ENCODE data around the gene CYP2C19. TPM values are rescaled to one million over a fixed set of nuclear protein-coding genes. Genes with fewer than 3 reads are reported as not detected.
A peak's percentile ranks its signal among the peaks of the same experiment; 100 is the strongest.
"Not testable (repeated sequence)": the region's sequence is repeated elsewhere in the genome, so short reads cannot be mapped to it uniquely, and the experiment has no call there.

CYP2C19 gene
- total RNA-seq, 1 donor from 2014 or later = not detected

- no peak overlapping the region for H3K4me3 Mint-ChIP-seq (ENCODE audit: low read depth)
- TF ChIP-seq, protein P1, sequence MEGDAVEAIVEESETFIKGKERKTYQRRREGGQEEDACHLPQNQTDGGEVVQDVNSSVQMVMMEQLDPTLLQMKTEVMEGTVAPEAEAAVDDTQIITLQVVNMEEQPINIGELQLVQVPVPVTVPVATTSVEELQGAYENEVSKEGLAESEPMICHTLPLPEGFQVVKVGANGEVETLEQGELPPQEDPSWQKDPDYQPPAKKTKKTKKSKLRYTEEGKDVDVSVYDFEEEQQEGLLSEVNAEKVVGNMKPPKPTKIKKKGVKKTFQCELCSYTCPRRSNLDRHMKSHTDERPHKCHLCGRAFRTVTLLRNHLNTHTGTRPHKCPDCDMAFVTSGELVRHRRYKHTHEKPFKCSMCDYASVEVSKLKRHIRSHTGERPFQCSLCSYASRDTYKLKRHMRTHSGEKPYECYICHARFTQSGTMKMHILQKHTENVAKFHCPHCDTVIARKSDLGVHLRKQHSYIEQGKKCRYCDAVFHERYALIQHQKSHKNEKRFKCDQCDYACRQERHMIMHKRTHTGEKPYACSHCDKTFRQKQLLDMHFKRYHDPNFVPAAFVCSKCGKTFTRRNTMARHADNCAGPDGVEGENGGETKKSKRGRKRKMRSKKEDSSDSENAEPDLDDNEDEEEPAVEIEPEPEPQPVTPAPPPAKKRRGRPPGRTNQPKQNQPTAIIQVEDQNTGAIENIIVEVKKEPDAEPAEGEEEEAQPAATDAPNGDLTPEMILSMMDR (IDR thresholded peaks at IDR 0.05; ENCODE audit: unreplicated experiment) = no peak
- no peaks in the 10 kb centered on the region for H3K27me3 Mint-ChIP-seq
- DNase-seq (ENCODE audit: low spot score, unreplicated experiment) = no peak
- H3K27ac Mint-ChIP-seq = no peak overlapping the region
- no peaks in the 10 kb centered on the region for H3K36me3 Mint-ChIP-seq (ENCODE audit: insufficient read depth)
- no peaks in the 10 kb centered on the region for H3K4me1 Mint-ChIP-seq (ENCODE audit: low read depth)
- peaks cover 26% of the 10 kb centered on the region for H3K9me3 Mint-ChIP-seq (ENCODE audit: low read depth)
Observed at GRCh38 chr10:94859086-94859485, 96.6 kb downstream of the CYP2C19 start.

- peaks cover 4% of the 10 kb centered on the region for H3K4me1 Mint-ChIP-seq (ENCODE audit: low read depth)
- TF ChIP-seq, protein P1 (IDR thresholded peaks at IDR 0.05; ENCODE audit: unreplicated experiment) = no peak
- no peak for DNase-seq (ENCODE audit: low spot score, unreplicated experiment)
- H3K9me3 Mint-ChIP-seq (ENCODE audit: low read depth) = peaks cover 11% of the 10 kb centered on the region
- no peaks in the 10 kb centered on the region for H3K36me3 Mint-ChIP-seq (ENCODE audit: insufficient read depth)
- H3K27ac Mint-ChIP-seq = no peak overlapping the region
- H3K4me3 Mint-ChIP-seq (ENCODE audit: low read depth) = no peak overlapping the region
- no peaks in the 10 kb centered on the region for H3K27me3 Mint-ChIP-seq
Observed at GRCh38 chr10:94878649-94879048, 116.2 kb downstream of the CYP2C19 start.

- Mint-ChIP-seq H3K36me3 (ENCODE audit: insufficient read depth) (no peaks in the 10 kb centered on the region), H3K9me3 (ENCODE audit: low read depth) (peaks cover 11% of the 10 kb centered on the region), H3K4me3 (ENCODE audit: low read depth) (no peak overlapping the region), H3K27ac (no peak overlapping the region), H3K4me1 (ENCODE audit: low read depth) (peaks cover 4% of the 10 kb centered on the region), H3K27me3 (no peaks in the 10 kb centered on the region)
- no peak for DNase-seq (ENCODE audit: low spot score, unreplicated experiment)
- TF ChIP-seq, protein P1 (IDR thresholded peaks at IDR 0.05; ENCODE audit: unreplicated experiment) = no peak
Observed at GRCh38 chr10:94879214-94879613, 116.7 kb downstream of the CYP2C19 start.

- no peaks in the 10 kb centered on the region for H3K36me3 Mint-ChIP-seq (ENCODE audit: insufficient read depth)
- no peak overlapping the region for H3K4me3 Mint-ChIP-seq (ENCODE audit: low read depth)
- H3K4me1 Mint-ChIP-seq (ENCODE audit: low read depth) = no peaks in the 10 kb centered on the region
- TF ChIP-seq, protein P1 (IDR thresholded peaks at IDR 0.05; ENCODE audit: unreplicated experiment) = no peak
- no peak overlapping the region for H3K27ac Mint-ChIP-seq
- H3K27me3 Mint-ChIP-seq = no peaks in the 10 kb centered on the region
- DNase-seq (ENCODE audit: low spot score, unreplicated experiment) = no peak
- H3K9me3 Mint-ChIP-seq (ENCODE audit: low read depth) = peaks cover 5% of the 10 kb centered on the region
Observed at GRCh38 chr10:94889123-94889522, 126.6 kb downstream of the CYP2C19 start.

DNA sequence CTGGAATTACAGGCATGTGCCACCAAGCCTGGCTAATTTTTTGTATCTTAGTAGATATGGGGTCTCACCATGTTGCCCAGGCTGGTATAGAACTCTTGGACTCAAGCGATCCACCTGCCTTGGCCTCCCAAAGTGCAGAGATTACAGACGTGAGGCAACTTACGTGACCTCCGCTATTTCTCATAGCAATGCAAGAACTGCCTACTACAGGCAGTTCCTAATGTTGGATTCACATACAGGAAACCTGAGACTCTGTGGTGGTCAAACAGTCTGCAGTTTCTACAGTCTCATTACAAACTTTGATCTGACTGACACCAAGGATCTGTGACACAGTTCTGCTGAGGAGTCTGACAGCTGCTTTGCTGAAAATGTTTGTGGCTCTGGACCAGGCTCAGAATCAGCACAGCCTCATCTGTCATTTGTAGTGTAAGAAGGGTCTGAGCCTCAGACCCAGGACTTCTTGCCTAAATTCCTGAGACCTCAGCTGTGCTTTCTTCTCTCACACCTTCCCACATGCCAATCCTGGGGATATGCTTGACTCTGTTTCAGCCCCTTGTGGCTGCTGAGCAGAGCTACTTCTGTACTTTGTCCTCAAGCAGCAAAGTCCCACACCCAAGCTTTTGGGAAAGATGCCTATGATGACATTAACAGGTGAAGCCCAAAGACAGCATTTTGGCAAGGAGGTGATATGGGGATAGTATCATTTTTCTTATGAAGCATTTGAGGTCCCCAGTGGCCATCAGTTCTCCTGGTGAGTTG is 128.0 kb downstream of the CYP2C19 start:
- TF ChIP-seq, protein P1 (IDR thresholded peaks at IDR 0.05; ENCODE audit: unreplicated experiment) = peak; percentile 15
- H3K4me1 Mint-ChIP-seq (ENCODE audit: low read depth) = no peaks in the 10 kb centered on the region
- H3K9me3 Mint-ChIP-seq (ENCODE audit: low read depth) = peaks cover 10% of the 10 kb centered on the region
- no peak overlapping the region for H3K4me3 Mint-ChIP-seq (ENCODE audit: low read depth)
- DNase-seq (ENCODE audit: low spot score, unreplicated experiment) = no peak
- no peaks in the 10 kb centered on the region for H3K27me3 Mint-ChIP-seq
- no peaks in the 10 kb centered on the region for H3K36me3 Mint-ChIP-seq (ENCODE audit: insufficient read depth)
- H3K27ac Mint-ChIP-seq = no peak overlapping the region

GRCh38 chr10:94898414-94898813 is 135.9 kb downstream of the CYP2C19 start:
- DNase-seq (ENCODE audit: low spot score, unreplicated experiment); H3K27me3 Mint-ChIP-seq; H3K36me3 Mint-ChIP-seq (ENCODE audit: insufficient read depth); H3K4me3 Mint-ChIP-seq (ENCODE audit: low read depth); H3K27ac Mint-ChIP-seq: not testable (repeated sequence)
- H3K4me1 Mint-ChIP-seq (ENCODE audit: low read depth) = peaks cover 10% of the 10 kb centered on the region
- peaks cover 37% of the 10 kb centered on the region for H3K9me3 Mint-ChIP-seq (ENCODE audit: low read depth)
